ENCODE data around the gene B3GAT2. TPM values are rescaled to one million over a fixed set of nuclear protein-coding genes. Genes with fewer than 3 reads are reported as not detected.

The B3GAT2 gene
- total RNA-seq, 1 experiment from 2014 or later, result 0.22 TPM

DNA sequence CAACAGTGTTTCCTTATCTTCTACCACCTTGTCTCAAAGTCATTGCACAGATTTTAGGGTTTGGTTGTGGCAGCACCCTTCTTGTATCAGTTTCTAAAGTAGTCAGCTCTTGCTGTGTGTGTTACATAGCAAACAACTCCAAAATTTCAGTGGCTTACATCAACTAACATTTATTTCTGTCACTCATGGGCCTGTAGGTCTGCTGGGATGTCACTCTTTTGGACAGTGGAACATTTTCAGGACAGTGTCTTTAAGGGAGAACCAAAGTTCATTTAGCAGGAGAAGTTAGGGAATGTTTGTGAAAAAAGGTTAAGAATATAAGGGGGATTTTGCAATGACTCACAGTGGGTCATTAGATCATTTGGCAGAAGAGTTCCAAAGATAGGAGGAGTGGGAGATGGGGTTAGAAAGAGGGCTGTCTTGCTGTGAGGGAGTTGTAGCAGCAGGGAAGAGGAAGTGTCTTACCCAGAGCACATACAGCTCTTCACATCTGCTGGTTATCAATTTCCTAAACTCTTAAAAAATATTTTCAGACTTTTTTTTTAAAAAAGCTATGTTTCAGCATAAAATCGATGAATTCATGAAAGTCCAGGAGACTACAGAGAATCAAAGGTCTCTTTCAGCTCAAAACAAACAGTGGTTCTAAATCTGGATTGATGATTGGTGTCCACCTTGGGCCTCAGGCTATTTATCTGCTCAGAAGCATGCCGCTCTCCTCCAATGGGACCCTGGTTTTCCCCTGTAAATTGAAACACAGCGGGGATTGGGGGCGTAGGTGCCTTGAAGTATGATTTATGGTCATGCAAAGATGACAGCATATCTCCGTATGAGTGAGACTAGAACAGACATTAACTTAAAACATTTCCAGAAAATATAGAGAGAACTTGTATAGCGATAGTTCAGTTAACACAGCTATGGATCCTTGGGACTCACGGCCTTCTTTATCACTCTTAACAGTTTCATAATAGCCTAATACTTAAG, 117.3 kb downstream of the B3GAT2 start:
- Histone ChIP-seq H3K9me3 (ENCODE audit: control insufficient read depth, low read depth, low read length) (no peaks in the 10 kb centered on the region), H2BK15ac (ENCODE audit: low read depth, low read length) (no peak overlapping the region), H2AK5ac (ENCODE audit: insufficient read length, low read length) (no peak overlapping the region), H4K20me1 (ENCODE audit: control insufficient read depth, insufficient read depth, insufficient read length) (no peaks in the 10 kb centered on the region), H3K4me2 (ENCODE audit: insufficient read depth, insufficient read length, low read length) (no peak overlapping the region), H4K91ac (ENCODE audit: insufficient read length, low read depth, low read length) (no peak overlapping the region), H3K18ac (ENCODE audit: insufficient read length, low read depth, low read length) (no peak overlapping the region), H3K4me1 (ENCODE audit: insufficient read depth, low read length) (no peaks in the 10 kb centered on the region), H3K27ac (ENCODE audit: insufficient read length, low read depth, low read length) (no peak overlapping the region), H3K9ac (ENCODE audit: extremely low read depth, insufficient read length, low read length) (no peak overlapping the region), H4K5ac (ENCODE audit: insufficient read length, low read depth, low read length) (no peak overlapping the region), H2AFZ (ENCODE audit: low read length) (no peak overlapping the region), H3K14ac (ENCODE audit: insufficient read depth, low read length) (no peak overlapping the region), H4K8ac (replicated peaks; ENCODE audit: insufficient read length, low read depth, low read length) (no peak overlapping the region), H3K23ac (ENCODE audit: insufficient read length, low read depth, low read length) (no peak overlapping the region), H3T11ph (ENCODE audit: low read length) (no peak overlapping the region), H3K4ac (ENCODE audit: low read depth, low read length) (no peak overlapping the region), H2BK12ac (ENCODE audit: insufficient read length, low read depth, low read length) (no peak overlapping the region), H2BK20ac (ENCODE audit: low read depth, low read length, poor library complexity, severe bottlenecking) (no peak overlapping the region), H2BK5ac (ENCODE audit: insufficient read length, low read length) (no peak overlapping the region), H3K56ac (ENCODE audit: insufficient read length, low read depth, low read length) (no peak overlapping the region), H3K27me3 (ENCODE audit: insufficient read depth, low read length) (no peaks in the 10 kb centered on the region), H2BK120ac (ENCODE audit: low read depth, low read length, poor library complexity, severe bottlenecking) (no peak overlapping the region), H3K79me1 (ENCODE audit: insufficient read depth, low read depth, low read length, poor library complexity, severe bottlenecking) (no peaks in the 10 kb centered on the region), H3K79me2 (ENCODE audit: insufficient read depth, low read length) (no peaks in the 10 kb centered on the region), H3K23me2 (ENCODE audit: insufficient read length, low read depth, low read length, poor library complexity, severe bottlenecking) (no peaks in the 10 kb centered on the region)
- no peak for DNase-seq
- Mint-ChIP-seq H3K27me3 (ENCODE audit: low read depth) (no peaks in the 10 kb centered on the region), H3K4me3 (no peak overlapping the region), H3K9me3 (no peaks in the 10 kb centered on the region), H3K27ac (peak overlapping the region in 2 of 3 experiments; percentile 12 to 35; a peak in 3 of 7 replicates), H3K36me3 (ENCODE audit: insufficient read depth in 1 of 3, low read depth in 3 of 3) (peaks cover 0 to 1% (median 0%) of the 10 kb centered on the region in 3 experiments; a peak in 1 of 7 replicates), H3K4me1 (peaks cover 6% of the 10 kb centered on the region in 2 experiments; a peak in 1 of 4 replicates)
- TF ChIP-seq, protein P1, sequence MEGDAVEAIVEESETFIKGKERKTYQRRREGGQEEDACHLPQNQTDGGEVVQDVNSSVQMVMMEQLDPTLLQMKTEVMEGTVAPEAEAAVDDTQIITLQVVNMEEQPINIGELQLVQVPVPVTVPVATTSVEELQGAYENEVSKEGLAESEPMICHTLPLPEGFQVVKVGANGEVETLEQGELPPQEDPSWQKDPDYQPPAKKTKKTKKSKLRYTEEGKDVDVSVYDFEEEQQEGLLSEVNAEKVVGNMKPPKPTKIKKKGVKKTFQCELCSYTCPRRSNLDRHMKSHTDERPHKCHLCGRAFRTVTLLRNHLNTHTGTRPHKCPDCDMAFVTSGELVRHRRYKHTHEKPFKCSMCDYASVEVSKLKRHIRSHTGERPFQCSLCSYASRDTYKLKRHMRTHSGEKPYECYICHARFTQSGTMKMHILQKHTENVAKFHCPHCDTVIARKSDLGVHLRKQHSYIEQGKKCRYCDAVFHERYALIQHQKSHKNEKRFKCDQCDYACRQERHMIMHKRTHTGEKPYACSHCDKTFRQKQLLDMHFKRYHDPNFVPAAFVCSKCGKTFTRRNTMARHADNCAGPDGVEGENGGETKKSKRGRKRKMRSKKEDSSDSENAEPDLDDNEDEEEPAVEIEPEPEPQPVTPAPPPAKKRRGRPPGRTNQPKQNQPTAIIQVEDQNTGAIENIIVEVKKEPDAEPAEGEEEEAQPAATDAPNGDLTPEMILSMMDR (conservative IDR thresholded peaks at IDR 0.05), result no peak
- no CpG with 5 or more reads among the region's 7 CpGs for WGBS (ENCODE audit: extremely low coverage, insufficient read length, low lambda C conversion rate)

All from H9 (cell line).